NCI-H446 treated with DMSO at 0.1 percent for 48 hours (cell line): ENCODE measurements around the gene CFAP206.

Experiments
- DNase-seq: peaks from one replicate; lab custom pipeline; 2025; lab: John Stamatoyannopoulos, UW

The CFAP206 gene, protein sequence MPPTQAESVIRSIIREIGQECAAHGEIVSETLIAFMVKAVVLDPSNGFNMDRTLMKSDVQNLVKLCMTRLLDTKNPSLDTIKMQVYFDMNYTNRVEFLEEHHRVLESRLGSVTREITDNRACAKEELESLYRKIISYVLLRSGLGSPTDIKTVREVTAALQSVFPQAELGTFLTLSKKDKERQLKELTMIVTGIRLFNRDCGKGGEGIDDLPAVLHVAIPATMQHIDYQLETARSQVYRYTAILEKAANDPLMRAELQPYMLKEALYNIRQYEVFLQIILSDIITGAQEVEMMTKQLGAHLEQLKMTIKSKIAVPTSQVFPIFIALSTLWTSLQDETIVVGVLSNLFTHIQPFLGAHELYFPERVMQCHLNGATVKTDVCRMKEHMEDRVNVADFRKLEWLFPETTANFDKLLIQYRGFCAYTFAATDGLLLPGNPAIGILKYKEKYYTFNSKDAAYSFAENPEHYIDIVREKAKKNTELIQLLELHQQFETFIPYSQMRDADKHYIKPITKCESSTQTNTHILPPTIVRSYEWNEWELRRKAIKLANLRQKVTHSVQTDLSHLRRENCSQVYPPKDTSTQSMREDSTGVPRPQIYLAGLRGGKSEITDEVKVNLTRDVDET

DNA sequence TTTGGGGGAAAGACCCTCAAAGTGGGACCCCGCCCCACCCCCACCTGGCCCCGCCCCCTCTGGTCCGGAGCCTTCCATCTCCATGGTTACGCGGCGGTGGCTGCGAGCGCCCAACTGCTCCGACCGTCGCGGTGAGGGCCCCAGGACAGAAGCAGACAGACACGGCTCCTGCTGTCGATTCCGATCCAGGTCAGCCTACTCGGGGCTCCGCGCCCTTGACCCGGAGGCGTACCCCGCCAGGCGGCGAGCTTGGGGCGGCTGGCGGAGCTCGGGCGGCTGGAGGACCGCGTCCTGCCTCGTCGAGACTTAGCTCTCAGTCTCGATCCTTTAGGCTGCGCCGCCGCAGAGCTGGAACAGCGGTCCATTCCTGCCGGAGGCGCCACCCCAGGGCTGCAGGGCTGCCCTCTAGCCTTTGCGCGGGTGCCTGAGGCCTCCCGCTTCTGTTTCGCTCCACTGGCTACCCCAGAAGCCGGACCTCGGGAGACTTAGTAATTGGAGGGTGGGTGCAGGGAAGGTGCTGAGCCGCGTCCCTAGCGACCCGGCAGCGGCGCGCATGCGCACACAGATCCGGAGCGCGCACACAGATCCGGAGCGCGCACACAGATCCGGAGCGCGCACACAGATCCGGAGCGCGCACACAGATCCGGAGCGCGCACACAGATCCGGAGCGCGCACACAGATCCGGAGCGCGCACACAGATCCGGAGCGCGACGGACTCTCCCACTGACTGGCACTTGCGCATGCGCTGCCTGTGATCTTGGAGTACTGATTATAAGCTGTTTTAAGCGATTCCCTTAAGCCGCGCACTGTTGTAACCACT lies at the start of gene CFAP206:
Gene CFAP206 (plus strand): TSS at position 72 of the 820 bp plus-strand sequence. CDS start 1,868 bp downstream, outside the sequence.
- DNase-seq: peak; percentile 54

- no peak for DNase-seq
These were observed 43.0 kb upstream of the CFAP206 start for GRCh38 chr6:87364602-87365252.

DNA sequence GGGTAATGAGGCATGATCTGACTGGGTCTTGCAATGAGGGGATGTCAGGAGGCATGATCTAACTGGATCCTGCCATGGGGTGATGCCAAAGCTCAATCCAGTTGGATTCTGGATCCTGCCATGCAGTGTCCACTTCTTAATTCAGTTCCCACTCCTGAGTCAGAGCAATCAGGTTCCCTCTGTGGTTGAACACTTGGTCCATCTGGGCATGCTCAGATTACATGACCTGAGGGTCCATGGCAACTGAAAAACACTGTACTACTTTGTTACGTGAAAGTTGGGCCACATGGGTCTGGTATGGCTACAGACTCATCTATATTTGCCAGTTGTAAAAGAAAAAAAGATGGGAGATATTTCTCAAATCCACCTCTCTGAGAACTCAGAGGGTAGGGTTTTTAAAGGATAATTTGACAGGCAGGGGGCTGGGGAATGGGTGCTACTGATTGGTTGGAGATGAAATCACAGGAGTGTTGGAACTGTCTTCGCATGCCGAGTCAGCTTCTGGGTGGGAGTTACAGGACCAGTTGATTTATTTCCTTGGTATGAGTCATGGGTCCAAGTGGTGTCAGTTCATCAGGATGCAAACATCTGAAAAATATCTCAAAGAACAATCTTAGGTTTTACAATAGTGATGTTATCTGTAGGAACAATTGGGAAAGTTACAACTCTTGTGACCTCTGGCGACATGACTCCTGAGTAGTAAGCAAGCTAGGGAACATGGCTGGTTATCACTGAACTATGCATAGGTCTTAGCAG lies 41.5 kb upstream of the CFAP206 start:
- DNase-seq: no peak

DNA sequence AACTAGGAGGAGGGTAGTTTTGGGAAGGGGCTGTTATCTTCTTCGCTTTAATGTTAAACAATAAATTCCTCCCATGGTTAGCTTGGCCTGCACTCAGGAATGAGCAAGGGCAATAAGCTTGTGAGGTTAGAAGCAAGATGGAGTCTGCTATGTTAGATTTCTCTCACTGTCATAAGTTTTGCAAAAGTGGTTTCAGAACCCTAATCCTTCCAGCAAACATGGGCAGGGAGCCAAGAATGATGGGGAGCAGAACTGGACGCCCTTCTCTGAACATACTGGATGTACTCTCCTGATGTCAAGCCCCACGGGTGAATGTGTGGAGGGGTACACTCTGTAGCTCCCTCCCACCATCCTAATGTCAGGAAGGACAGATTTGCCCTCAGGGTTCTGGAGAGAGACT lies 40.9 kb upstream of the CFAP206 start:
- no peak for DNase-seq

DNA sequence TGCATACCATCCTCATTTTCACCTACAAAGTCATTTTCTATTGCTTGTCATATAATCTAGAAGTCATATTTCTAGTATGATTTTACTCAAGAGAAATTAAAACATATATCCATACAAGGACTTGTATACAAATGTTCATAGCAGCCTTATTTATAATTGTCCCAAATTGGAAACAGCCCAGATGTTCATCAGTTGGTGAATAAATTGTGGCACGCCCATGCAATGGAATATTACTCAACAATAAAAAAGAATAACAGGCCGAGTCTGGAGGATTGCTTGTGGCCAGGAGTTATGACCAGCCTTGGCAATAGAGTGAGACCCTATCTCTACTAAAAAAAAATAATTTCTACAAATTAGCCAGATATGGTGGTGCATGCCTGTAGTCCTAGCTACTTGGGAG lies 34.4 kb upstream of the CFAP206 start:
- no peak for DNase-seq

DNA sequence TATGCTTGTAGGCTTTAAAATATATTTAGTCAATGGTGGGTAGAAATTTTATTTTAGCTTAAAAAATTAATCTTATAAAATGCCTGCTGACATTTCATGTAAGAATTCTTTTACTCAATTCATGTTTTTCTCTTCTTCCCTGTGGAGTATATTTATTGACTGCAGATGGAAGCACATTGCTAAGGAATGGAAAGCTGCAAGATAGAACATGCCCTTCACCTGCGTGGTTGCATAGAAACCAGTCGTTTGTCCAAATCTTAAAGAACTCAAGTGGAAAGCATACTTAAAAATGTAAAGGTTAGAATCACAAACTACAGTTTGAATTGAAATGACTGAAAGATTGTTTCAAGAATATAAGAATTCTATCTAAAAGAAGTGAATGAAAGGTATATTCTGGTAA lies 32.5 kb upstream of the CFAP206 start:
- DNase-seq: no peak

- DNase-seq: no peak
These were observed 31.1 kb upstream of the CFAP206 start for GRCh38 chr6:87376643-87377042.

GRCh38 chr6:87378947-87379346 lies 28.8 kb upstream of the CFAP206 start:
- DNase-seq: no peak

DNA sequence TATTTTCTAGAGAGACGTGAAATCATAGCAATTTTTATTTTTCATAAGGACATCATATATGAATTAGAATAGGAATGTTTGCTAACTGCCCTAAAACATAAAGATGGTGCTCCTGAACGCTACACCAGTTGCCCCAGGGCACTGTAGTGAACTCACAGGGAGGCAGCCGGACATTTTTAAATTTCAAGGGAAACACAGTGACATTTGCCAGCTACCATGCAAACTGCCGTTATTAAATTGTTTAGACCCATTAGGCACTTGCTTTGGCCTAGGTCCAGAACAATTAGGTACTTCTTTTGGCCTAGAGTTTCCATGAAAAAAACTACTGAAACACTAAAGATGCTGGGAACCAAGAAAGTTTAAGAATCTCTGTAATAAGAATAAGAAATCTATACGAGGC lies 24.9 kb upstream of the CFAP206 start:
- no peak for DNase-seq

- no peak for DNase-seq
These were observed 23.7 kb upstream of the CFAP206 start for GRCh38 chr6:87384038-87384437.

DNA sequence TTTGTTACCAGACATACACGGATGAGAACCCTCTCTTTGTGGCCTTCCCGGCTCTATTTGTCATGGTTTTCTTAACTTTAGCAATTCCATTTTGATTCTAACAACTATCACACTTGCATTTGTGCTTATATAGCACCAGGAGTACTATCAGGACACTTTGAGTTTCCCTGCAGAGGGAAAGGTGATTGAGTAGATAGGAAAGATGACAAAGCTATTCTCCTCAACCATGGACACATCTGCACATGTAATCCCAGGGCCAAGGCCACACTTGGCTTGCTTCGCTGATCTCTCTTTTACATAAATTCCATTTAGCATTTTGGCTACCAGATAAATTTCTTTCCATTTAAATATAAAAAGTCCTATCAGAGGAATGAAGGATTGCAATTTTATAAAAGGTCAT lies 23.3 kb upstream of the CFAP206 start:
- DNase-seq: no peak

GRCh38 chr6:87391334-87391733 lies 16.4 kb upstream of the CFAP206 start:
- no peak for DNase-seq

DNA sequence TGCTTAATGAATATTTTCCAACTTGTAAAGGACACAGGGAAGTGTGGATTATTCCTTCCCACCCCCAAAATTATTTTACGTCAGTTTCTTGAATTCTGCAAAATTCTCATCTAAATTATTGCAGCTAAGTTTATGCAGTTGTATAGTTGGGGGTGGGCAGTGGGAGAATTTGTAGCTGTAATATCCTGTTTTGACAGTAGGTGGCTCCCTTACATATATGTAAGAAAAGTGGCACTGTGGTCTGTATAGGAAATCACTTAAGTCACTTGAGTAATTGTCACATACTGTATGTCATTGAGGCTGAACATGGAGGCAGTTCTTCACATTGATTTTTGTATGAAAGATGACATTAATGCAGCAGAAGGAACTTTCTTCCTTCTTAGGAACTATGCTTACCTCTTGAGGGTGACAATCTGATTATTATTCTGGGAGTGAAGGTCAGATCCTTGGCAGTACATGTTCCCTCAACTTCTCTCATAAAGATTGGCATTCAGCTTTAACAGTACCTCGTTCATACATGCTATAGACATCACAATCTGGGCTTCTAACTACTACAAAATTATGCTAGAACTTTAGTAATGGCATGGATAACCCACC lies 14.6 kb upstream of the CFAP206 start:
- DNase-seq: peak; percentile 44

- DNase-seq: no peak
These were observed 12.3 kb upstream of the CFAP206 start for GRCh38 chr6:87395431-87395830.

- no peak for DNase-seq
These were observed 11.0 kb upstream of the CFAP206 start for GRCh38 chr6:87396595-87397392.

DNA sequence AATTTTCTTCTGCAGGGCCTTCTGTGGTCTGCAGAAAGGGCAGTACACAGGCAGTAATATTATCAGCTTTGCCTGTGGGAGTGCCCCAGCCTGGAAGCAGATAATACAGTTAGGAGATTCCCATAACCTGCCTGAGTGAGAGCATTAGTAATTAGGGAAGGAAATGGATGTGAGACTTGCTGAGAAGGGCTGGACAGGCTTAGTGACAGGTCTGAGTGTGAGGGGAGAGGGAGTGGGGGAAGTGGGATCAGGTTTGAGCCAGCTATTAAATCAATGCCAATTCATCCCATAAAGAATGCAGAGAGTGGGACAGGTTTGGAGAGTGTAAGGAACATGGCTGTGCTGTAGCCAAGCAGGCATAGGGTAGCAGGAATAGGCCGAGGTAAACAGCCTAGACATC lies 10.1 kb upstream of the CFAP206 start:
- no peak for DNase-seq

DNA sequence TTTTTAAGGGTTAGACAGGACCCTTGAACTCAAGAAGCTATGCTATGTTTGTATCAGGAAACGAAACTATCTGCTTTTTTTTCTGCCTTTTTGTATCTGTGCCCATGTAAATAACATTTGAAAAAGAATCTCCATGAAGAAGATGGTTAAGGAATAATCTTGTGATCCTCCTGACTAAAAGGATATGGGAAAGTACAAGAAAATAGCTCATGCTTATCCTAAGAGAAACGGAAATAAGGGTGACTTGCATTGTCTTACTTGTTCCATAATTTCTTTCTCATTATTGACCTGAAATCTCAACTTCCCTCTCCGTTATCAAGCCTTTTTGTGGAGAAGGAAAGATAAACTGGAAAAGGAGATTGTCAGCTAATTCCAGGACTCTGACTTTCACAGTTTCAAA lies 5.9 kb upstream of the CFAP206 start:
- DNase-seq: no peak

DNA sequence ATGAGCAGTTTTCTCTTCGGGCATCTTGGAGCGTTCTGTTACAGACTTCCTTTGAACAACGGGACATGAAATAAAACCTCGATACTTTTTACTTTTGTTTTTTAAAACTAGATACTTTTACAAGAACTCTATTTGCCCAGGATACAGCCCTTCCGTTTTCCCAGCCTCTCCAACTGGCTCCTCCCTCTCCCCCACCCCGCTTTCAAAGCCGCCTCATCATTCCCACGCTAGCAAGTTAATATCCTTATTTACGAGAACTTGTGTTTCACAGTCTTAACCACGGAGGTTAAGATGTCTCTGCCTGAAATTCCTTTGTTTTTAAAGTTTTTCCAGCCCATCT lies 241 bp upstream of the CFAP206 start:
- DNase-seq: no peak

GRCh38 chr6:87408721-87409155 lies 966 bp downstream of the CFAP206 start:
- no peak for DNase-seq

GRCh38 chr6:87419266-87419665 lies 11.5 kb downstream of the CFAP206 start:
- DNase-seq: no peak
